GM18498 (cell line): Measurements from ENCODE around the gene OBSCN.

Source experiments
- ATAC-seq: cut with Tn5 transposase; IDR thresholded peaks from one replicate; pipeline ENCODE4 v1.9.1; 2021; ENCODE audit warnings: mild to moderate bottlenecking, moderate library complexity; ENCODE audit not compliant: unreplicated experiment

OBSCN gene

DNA sequence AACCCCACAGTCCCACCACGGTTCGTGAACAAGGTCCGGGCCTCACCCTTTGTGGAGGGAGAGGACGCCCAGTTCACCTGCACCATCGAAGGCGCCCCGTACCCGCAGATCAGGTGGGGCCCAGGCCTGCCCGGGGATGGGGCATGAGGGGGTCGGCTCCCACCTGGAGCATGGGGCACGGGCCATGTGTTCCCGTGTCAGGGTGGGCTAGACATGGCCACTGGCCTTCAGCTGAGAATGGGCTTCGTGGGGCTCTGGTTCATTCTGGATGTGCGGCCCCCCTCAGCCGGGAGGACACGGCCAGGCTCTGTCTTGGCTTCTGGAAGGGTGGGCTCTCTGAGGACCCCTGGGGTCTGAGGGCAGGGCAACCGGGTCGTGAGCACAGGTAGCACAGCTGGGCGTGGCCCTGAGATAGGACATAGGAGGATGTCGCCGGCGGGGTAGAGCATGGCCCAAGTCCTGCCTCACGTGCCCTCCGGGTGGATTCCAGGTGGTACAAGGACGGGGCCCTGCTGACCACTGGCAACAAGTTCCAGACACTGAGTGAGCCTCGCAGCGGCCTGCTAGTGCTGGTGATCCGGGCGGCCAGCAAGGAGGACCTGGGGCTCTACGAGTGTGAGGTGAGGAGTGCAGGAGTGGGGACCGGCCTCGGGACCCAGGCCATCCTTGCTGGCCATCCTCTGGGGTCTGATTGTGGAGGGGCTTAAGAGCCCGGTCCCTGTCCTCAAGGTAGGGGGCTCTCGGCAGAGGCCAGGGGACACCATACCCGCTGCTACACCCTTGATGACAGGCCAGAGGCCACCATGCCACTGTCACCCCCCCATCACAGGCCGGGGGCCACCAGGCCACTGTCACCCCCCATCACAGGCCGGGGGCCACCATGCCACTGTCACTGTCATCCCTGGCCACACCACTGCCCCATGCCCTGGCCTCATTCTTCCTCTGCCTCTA is 143.3 kb downstream of the OBSCN start:
- no peak for ATAC-seq

DNA sequence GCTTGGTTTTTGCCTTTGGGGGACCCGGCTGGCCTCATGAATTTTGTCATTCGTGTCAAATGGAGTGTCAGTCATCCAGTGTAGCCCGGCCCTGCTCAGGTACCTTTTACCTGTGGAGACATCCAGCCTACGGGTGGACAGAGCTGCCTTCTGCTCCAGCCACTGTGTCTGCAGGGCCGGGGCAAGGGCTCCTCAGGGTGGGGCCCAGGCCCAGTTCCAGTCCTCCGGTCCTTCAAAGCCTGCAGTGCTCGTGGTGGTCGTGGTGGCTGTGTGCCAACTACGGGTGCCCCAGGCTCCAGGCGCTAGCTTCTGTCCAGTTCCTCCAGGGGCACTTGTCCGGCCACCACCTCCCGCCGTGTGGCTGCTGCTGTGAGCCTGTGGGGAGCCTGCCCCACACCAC is 144.0 kb downstream of the OBSCN start:
- ATAC-seq: no peak

DNA sequence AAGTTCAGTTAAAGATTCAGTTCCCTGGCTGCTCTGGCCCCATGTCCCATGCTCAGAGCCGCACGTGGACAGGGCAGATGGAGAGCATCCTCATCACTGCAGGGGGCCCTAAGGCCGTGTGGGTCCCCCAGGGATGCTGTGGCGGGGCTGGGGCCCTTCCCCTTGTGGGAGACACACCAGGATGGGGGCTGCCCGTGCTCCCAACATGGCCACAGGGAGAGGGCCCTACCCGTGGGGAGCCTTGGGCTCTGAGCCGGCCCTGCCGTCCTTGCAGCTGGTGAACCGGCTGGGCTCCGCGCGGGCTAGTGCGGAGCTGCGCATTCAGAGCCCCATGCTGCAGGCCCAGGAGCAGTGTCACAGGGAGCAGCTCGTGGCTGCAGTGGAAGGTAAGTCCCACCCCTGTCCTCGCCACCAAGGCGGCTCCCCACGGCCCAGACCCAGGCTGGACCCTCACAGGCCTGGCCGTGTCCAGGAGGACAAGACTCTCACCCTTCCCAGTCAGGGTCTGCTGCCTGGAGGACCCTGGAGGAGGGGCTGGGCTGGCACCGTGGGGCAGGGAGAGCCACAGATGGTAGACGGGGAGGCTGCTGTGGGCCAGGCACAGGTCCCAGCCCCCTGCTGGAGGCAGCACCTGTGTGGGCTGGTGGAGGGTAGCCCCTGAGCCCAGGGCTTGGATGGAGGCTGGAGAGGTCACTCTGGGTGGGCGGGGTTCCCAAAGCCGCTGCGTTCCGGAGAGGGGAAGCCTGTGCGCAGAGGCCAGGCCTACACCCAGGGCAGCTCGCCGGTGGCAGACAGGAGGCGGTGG is 145.0 kb downstream of the OBSCN start:
- no peak for ATAC-seq

DNA sequence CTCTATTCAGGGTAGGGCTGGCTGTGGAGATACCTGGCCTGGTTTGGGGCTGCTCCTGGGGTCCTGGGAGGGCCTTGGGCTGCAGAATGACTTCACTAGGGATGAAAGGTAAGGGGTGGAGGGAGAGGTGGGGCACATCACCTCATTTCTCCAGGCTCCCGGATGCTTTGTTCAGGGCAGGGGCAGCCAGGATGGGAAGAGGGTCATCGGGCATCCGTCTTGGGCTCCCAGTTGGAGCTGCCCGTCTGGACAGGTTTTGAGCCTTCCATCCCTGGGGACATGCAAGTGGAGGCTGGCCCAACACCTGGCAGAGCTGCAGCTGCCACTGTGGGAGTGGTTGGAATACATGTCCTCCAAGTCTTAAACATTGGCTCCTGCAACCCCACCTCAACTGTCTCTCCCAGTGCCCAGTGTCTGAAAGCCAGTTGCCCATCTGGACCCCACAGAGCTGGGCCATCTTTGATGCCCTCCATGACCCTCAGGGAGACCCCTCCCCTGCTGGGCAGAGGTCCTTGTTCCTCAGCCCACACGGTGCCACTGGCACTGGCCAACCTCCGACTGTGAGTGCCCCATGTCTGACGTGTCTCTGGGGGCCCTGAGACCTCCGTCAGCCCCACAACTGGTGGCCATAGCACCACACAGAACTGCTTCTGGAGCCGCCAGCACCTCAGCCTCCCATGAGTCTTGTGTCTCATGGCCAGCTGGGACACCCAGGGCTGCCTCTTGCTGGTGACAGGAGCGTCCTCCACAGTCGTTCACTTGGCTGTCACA is 145.9 kb downstream of the OBSCN start:
- ATAC-seq: no peak

DNA sequence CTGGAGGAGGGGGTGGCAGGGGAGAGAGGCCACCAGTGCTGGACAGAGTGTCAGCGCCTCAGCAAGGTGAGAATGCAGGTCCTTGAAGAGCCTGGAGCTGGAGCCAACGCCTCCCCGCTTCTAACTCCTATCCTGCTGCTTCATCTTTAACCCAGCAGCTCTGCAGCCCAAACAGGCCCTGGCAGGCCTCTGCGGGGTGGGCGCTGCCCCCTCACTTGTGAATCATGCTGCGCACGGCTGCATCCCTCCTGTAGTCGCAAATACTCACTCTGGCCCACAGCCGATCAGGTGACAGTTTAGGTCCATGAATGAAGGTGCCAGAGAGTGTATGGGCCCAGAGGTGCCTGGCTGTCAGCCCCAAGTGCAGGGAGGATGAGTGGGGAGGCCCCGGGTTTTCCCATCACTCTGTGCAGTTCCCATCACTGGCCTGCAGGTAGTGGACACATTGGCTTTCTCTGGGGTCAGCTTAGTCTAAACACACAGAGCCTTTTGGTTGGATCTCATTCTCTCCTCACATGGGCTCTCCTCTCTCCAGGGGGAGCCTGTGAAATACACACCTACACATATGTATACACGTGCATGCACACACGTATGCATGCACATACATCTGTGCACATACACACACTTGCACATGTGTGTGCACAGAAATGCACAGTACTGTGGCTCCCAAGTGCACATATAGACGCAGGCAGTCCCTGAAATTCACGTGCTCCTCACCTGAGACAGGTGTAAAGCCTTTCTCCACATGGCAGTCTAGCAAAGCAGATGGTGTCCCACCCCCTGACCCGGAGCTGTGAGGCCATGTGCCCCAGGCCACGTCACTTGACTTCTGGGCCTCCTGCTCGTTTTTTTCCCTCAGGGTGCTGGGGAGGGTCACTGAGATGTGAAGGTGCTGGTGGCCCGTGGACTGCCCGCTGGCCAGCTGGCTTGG is 146.8 kb downstream of the OBSCN start:
- ATAC-seq: no peak

DNA sequence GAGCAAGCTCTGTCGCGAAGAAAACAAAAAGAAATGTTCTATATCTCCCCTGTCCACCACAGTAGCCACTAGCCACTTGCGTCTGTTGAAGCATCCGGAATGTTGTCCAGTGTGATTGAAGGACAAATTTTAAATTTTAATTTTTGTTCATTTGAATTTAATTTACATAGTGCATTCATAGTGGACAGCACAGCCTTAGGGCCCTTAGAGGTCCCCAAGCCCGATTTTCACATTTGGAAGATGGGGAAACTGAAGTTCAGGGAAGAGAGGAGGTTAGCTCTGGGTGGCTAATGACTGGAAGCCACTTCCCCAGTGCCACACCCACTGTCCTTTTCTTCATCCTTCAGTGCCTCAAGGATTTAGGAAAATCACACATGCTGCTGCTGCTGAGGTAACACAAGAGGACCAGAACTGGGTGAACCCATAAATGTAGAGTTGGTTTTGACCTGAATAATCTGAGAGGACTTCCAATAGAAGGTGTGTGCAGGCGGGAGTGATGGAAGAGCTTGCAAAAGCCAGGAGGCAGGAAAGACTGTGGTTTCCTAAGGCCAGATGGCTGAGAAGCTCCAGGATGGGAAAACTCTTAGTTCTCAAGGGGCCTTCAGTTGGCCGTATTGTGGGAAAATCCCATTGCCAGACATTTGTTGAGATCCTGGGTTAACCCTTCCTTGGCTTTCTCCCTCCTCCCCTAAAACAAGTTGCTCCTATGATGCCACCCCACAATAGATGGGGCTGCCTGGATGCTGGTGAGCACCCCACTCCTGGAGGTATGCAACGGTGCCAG is 149.2 kb downstream of the OBSCN start:
- no peak for ATAC-seq

DNA sequence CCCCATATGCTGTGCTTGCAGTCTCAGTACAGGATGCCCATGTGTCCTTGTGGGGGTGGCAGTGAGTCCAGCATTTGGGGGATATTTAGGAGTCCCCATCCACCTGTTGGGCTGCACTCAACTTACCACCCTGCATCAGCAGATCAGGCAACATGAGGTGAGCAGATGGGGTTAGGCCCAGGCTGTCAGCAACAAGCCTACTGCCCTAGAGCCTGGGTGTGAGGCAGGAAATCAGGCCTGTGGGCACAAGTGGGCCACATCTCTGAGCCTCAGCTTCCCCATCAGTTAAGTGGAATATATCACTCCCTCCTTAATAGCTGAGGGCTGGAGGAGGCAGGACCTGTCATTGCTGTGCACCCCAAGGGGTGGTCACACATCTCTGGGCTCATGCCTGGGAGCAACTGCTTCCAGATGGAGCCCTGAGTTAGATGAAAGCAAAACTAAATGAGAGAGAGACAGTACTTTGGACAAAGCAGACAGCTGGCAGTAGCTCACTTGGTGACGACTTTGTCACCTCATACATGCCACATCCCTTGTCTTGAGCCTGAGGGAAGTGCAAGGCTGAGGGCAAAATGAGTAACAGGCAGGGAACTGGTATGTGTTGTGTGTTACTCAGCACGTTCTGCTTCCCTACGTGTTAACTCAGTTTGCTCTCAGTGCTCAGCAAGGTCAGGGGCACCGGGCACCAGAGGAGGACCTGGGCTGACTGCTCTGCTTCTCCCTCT is 150.4 kb downstream of the OBSCN start:
- no peak for ATAC-seq

DNA sequence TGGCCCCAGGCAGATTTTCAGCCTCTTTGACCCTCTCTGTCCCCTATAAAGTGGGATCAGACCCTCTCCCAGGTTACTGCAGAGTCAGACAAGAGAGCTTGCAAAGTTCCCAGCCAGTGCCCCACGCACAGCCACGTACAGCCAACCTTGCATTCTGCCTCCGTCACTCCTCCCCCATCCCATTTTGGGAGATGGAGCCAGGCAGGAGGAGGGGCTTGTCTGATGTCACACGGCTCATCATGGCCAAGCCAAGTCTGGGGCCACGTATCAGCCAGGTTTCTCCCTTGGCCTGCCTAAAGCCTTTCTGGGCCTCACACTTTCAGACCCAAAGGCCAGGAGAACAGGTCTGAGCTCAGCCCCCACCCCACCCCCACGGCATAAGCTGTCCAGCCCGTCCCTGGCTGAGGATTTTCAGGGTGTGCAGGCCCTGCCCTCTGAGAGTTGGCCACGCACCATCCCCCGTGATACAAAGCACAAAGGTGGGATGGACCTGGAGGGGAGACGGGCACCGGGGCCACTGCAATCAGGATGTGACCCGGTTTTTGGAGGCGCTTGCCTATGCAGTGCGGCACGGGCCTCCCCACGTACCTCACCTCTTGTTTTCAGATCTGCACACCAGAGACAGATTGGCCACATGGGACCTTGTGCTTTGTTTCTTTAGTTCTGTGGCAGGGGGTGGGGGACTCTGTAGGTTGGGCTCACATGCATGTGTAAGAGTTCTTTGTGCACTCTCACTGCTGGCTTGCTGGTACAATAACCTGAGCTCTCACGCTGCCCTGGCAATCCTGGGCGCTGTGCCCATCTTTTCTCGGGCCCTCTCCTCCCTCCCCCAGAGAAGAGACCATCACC is 151.1 kb downstream of the OBSCN start:
- ATAC-seq: no peak

DNA sequence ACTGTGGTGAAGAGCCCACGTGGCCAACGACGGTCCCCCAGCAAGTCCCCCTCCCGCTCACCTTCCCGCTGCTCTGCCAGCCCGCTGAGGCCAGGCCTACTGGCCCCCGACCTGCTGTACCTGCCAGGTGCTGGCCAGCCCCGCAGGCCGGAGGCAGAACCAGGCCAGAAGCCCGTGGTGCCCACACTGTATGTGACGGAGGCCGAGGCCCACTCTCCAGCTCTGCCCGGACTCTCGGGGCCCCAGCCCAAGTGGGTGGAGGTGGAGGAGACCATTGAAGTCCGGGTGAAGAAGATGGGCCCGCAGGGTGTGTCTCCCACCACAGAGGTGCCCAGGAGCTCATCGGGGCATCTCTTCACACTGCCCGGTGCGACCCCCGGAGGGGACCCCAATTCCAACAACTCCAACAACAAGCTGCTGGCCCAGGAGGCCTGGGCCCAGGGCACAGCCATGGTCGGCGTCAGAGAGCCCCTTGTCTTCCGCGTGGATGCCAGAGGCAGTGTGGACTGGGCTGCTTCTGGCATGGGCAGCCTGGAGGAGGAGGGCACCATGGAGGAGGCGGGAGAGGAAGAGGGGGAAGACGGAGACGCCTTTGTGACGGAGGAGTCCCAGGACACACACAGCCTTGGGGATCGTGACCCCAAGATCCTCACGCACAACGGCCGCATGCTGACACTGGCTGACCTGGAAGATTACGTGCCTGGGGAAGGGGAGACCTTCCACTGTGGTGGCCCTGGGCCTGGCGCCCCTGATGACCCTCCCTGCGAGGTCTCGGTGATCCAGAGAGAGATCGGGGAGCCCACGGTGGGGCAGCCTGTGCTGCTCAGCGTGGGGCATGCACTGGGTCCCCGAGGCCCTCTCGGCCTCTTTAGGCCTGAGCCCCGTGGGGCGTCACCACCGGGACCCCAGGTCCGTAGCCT is 152.0 kb downstream of the OBSCN start:
- no peak for ATAC-seq

DNA sequence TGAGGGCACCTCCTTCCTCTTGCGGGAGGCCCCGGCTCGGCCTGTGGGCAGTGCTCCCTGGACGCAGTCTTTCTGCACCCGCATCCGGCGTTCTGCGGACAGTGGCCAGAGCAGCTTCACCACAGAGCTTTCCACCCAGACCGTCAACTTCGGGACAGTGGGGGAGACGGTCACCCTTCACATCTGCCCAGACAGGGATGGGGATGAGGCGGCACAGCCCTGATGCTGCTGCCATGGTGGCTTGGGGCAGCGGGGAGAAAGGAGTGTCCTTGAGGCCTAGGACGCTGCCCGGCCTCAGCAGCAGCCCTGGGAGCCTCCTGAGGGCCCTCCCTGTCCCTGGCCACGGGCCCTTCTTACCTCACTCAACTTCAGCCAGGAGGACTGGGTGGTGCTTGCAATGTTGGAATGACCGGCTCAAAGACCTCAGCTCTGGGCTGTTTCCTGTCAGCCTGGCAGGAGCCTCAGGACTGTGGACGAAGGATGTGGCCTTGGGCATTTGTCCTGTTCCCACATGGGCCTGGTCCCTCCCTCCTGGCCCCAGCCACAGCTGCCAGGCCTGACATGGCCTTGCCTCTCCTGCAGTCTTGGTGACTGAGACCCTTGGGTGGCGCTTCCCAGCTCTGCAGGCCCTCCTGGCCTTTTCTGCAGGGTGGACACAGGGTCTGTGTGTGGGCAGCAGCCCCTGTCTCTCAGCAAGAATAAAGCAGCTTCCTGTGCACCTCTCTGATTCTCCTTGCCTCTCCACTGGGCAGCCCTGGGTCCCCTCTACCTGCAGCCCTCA is 152.9 kb downstream of the OBSCN start:
- no peak for ATAC-seq

DNA sequence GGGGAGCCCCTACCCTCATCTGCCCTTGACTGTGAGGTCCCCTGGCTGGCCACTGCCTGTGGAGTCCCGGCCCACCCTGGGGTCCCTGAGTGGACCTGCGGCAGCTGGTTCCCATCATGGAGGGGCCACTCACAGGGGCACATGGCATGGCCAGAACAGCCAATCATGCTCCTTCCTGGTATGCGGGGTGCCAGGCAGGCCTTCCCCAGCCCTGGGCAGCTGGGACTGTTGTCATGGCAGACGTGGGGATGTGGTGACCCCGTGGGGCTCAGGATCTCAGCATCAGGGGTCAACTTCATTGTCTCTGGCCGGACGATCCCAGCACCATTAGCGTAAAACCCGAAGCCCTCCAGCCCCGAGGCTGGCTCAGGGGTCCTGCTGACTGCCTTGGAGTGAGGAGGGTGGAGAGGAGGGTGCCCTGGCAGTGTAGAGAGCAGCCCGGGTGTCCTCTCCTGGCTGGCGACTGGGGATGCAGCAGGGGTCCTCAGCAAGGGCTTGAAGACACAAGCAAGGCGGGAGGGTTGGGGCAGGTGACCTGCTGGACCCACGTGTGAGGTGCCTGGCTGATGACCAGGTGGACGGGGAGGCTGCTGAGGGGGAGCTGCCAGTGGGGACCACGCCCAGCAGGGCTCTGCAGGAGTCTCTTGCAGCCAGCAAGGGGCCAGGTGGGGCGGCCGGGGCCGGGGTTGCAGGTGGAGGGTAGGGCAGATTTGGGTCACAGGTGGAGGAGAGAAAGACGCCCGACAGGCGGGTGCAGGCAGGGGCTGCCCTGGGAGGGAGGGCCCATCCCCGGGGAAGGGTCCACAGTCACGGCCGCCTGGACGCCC is 153.7 kb downstream of the OBSCN start:
- no peak for ATAC-seq

DNA sequence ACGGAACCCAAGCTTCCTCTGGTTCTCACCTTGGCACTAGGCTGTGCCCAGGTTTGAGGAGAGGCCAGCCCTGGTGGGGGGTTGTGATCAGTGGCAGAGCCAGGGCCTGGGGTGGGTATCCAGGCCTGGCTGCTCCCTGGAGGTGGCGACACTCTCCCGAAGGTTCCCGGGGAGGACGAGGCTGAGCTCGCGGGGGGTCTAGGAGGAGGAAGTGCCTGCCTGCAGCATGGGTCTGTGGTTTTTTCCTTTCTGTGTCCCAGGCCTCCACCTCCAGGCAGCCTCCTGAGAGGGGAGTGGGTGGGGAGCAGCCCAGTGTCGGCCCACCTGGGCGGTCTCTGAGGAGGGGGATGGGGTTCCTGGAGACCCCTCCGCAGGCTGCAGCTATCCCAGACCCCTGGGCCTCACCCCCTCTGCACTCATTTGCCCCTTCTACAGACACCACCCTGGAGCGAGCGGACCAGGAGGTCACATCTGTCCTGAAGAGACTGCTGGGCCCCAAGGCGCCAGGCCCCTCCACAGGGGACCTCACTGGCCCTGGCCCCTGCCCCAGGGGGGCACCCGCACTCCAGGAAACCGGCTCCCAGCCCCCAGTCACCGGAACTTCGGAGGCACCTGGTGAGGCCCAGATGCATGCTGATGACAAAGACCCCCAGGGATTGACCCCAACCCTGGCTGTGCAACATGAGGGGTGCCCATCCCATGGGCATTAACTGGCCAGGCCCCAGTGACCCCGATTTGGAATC is 154.5 kb downstream of the OBSCN start:
- ATAC-seq: no peak

DNA sequence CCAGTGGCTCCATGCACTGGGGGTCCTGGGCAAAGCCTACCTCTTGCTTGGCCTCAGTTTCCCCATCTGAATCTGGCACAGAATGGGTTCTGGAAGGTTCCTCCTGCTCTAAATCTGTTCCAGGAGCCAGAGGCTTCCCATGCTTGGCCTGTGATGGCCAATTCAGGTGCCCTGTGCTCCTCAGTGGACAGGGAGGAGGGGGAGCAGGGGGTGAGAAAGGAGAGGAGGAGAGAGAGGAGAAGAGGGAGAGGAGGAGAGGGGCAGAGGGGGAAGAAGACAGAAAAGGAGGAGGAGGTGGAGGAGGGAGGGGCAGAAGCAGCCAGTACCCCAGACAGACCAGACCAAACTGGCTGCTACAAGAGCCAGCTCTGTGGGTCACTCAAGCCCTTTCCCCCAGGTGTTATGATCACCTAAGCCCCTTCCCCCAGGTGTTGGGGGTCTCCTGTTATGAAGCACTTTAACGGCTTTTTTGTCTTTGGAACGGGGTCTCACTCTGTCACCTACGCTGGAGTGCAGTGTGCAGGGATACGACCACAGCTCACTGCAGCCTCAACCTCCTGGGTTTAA is 155.1 kb downstream of the OBSCN start:
- ATAC-seq: no peak

DNA sequence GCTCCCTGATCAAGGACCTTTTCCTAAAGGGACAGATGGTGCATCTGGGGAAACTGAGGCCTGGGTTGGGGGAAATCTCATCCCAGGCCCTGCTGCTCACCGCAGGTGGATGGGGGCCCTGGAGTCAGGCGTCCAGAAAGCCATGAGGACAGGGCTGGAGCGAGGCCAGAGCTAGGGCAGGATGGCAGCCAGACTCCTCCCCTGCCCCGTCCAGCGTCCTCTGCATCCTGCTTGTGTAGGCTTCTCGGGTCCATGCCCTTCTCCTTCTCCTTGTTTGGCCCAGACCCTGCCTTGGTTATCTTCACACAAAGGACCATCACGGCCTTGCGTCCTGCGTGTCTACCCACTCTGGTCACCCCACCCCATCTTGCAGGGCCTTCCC is 155.8 kb downstream of the OBSCN start:
- no peak for ATAC-seq
